IMR-90 (cell line): ENCODE measurements around the gene CACNA2D4. TPM values are rescaled to one million over a fixed set of nuclear protein-coding genes. Genes with fewer than 3 reads are reported as not detected.

Source experiments
- ATAC-seq: fragments of 200-7000 bp; cut with Tn5 transposase; 2 replicates; pipeline ENCODE4 v1.9.1; 2020; ENCODE audit warnings: low read depth, mild to moderate bottlenecking, moderate library complexity
- BruUV-seq: library from RNA; stranded (reverse); fragments of 400-500 nt; replicated peaks from 2 replicates; lab custom pipeline; 2021; lab: Mats Ljungman, UMichigan
- CTCF ChIA-PET: fragments of 300-600 bp; formaldehyde crosslinking; extraction: SDS; loops from one replicate; lab custom pipeline; 2021; ENCODE audit warnings: antibody characterized with exemption; lab: Yijun Ruan, JAX
- POLR2A ChIA-PET: fragments of 300-600 bp; sonication (Branson Sonifier 250); formaldehyde crosslinking; loops from one replicate; lab custom pipeline; 2022; ENCODE audit warnings: antibody characterized with exemption; ENCODE audit not compliant: unreplicated experiment; lab: Charles Lee
- DNase-seq: peaks from one replicate; pipeline ENCODE4 v3.0.0; 2013
- H2AFZ ChIP-seq: replicated peaks from 2 replicates; pipeline ENCODE3; 2013; ENCODE audit warnings: low read length, mild to moderate bottlenecking; ENCODE audit not compliant: poor library complexity
- H2AK5ac ChIP-seq: 2 replicates; pipeline ENCODE4 v1.6.1; 2013; ENCODE audit warnings: low read depth, low read length, inconsistent platforms
- H2AK9ac ChIP-seq: replicated peaks from 2 replicates; pipeline ENCODE3; 2013; ENCODE audit warnings: mild to moderate bottlenecking, low read depth, low read length, moderate library complexity; ENCODE audit not compliant: poor library complexity
- H2BK120ac ChIP-seq: 2 replicates; pipeline ENCODE4 v1.6.1; 2013; ENCODE audit warnings: low read depth, low read length, inconsistent platforms
- H2BK15ac ChIP-seq: 3 replicates; pipeline ENCODE4 v1.6.1; 2013; ENCODE audit warnings: low read depth, low read length, inconsistent platforms
- H2BK20ac ChIP-seq: 2 replicates; pipeline ENCODE4 v1.6.1; 2013; ENCODE audit warnings: low read depth, mild to moderate bottlenecking, inconsistent platforms, low read length, moderate library complexity
- H2BK5ac ChIP-seq: 2 replicates; pipeline ENCODE4 v1.6.1; 2013; ENCODE audit warnings: mild to moderate bottlenecking, low read depth, low read length, inconsistent platforms; ENCODE audit not compliant: poor library complexity, severe bottlenecking
- H3K14ac ChIP-seq: replicated peaks from 2 replicates; pipeline ENCODE4 v1.6.1; 2013; ENCODE audit warnings: low read depth, low read length, inconsistent platforms
- H3K18ac ChIP-seq: 2 replicates; pipeline ENCODE4 v1.6.1; 2013; ENCODE audit warnings: low read depth, low read length, control low read depth
- H3K23ac ChIP-seq: 2 replicates; pipeline ENCODE4 v1.6.1; 2013; ENCODE audit warnings: low read depth, low read length, inconsistent platforms
- H3K27ac ChIP-seq: 2 replicates; pipeline ENCODE4 v1.5.1; 2013; ENCODE audit warnings: mild to moderate bottlenecking, control low read depth, low read length; ENCODE audit not compliant: insufficient read depth
- H3K27me3 ChIP-seq: 2 replicates; pipeline ENCODE4 v1.6.1; 2013; ENCODE audit warnings: low read length; ENCODE audit not compliant: control insufficient read depth, insufficient read depth
- H3K36me3 ChIP-seq: 2 replicates; pipeline ENCODE4 v1.6.1; 2013; ENCODE audit warnings: low read length, mixed read lengths; ENCODE audit not compliant: control insufficient read depth, insufficient read depth
- H3K4ac ChIP-seq: 2 replicates; pipeline ENCODE4 v1.6.1; 2013; ENCODE audit warnings: low read depth, low read length, inconsistent platforms
- H3K4me1 ChIP-seq: 2 replicates; pipeline ENCODE4 v1.6.1; 2013; ENCODE audit warnings: low read length, mixed read lengths; ENCODE audit not compliant: control insufficient read depth, insufficient read depth
- H3K4me2 ChIP-seq: 2 replicates; pipeline ENCODE4 v1.6.1; 2013; ENCODE audit warnings: low read depth, mild to moderate bottlenecking, control low read depth, low read length, moderate library complexity
- H3K4me3 ChIP-seq: 2 replicates; pipeline ENCODE4 v1.5.1; 2013; ENCODE audit warnings: low read depth, mild to moderate bottlenecking, control low read depth, low read length, moderate library complexity; ENCODE audit not compliant: insufficient read depth
- H3K56ac ChIP-seq: 2 replicates; pipeline ENCODE4 v1.6.1; 2013; ENCODE audit warnings: low read length, inconsistent platforms; ENCODE audit not compliant: insufficient read depth; ENCODE audit errors: extremely low read depth
- H3K79me1 ChIP-seq, 2 experiments: 2 replicates each; pipeline ENCODE4 v1.6.1; 2013; ENCODE audit warnings: low read length in 2 of 2, inconsistent platforms in 1 of 2, low read depth in 1 of 2
- H3K9ac ChIP-seq: 2 replicates; pipeline ENCODE4 v1.6.1; 2013; ENCODE audit warnings: low read depth, low read length, control low read depth
- H3K9me1 ChIP-seq: 2 replicates; pipeline ENCODE4 v1.6.1; 2013; ENCODE audit warnings: low read length, inconsistent platforms; ENCODE audit not compliant: insufficient read depth
- H3K9me3 ChIP-seq: 2 replicates; pipeline ENCODE4 v1.6.1; 2013; ENCODE audit warnings: low read length; ENCODE audit not compliant: control insufficient read depth, insufficient read depth
- H4K20me1 ChIP-seq: 2 replicates; pipeline ENCODE4 v1.6.1; 2013; ENCODE audit warnings: low read length, inconsistent platforms; ENCODE audit not compliant: insufficient read depth
- H4K5ac ChIP-seq: 2 replicates; pipeline ENCODE4 v1.6.1; 2013; ENCODE audit warnings: mild to moderate bottlenecking, low read depth, low read length, control low read depth
- H4K8ac ChIP-seq, 2 experiments: 2 replicates each; pipeline ENCODE4 v1.6.1; 2013; ENCODE audit warnings: low read depth in 2 of 2, low read length in 2 of 2, control low read depth in 1 of 2, inconsistent platforms in 1 of 2
- H4K91ac ChIP-seq: 2 replicates; pipeline ENCODE4 v1.6.1; 2013; ENCODE audit warnings: low read depth, low read length, inconsistent platforms; ENCODE audit not compliant: insufficient read depth
- BHLHE40 ChIP-seq: fragments of 150-350 bp; IDR thresholded peaks from 2 replicates; pipeline ENCODE4 v1.6.1; 2016; ENCODE audit warnings: mild to moderate bottlenecking, low read depth, low read length
- CEBPB ChIP-seq: IDR thresholded peaks from 2 replicates; pipeline ENCODE4 v1.6.1; 2012; ENCODE audit warnings: low read depth, low read length, improper control_type of control experiment
- CHD1 ChIP-seq: IDR thresholded peaks from 2 replicates; pipeline ENCODE4 v1.6.1; 2012; ENCODE audit warnings: low read depth, low read length, improper control_type of control experiment
- CTCF ChIP-seq: conservative IDR thresholded peaks from 2 replicates; pipeline ENCODE4 v1.5.1; 2012; ENCODE audit warnings: mild to moderate bottlenecking, low read depth, low read length, improper control_type of control experiment
- ELK1 ChIP-seq: fragments of 150-350 bp; IDR thresholded peaks from 2 replicates; pipeline ENCODE4 v1.6.1; 2016; ENCODE audit warnings: low read depth, mild to moderate bottlenecking, low read length, moderate library complexity, borderline replicate concordance
- FOS ChIP-seq: fragments of 150-350 bp; IDR thresholded peaks from 2 replicates; pipeline ENCODE4 v1.6.1; 2016; ENCODE audit warnings: low read depth, low read length
- MAFK ChIP-seq: IDR thresholded peaks from 2 replicates; pipeline ENCODE4 v1.6.1; 2012; ENCODE audit warnings: low read depth, low read length, improper control_type of control experiment
- MAZ ChIP-seq: IDR thresholded peaks from 2 replicates; pipeline ENCODE4 v1.6.1; 2012; ENCODE audit warnings: low read depth, mild to moderate bottlenecking, low read length, improper control_type of control experiment, moderate library complexity, borderline replicate concordance
- MXI1 ChIP-seq: IDR thresholded peaks from 2 replicates; pipeline ENCODE4 v1.6.1; 2012; ENCODE audit warnings: low read depth, mild to moderate bottlenecking, low read length, moderate library complexity, borderline replicate concordance
- NFE2L2 ChIP-seq: fragments of 150-350 bp; IDR thresholded peaks from 2 replicates; pipeline ENCODE4 v1.6.1; 2016; ENCODE audit warnings: low read depth, mild to moderate bottlenecking, low read length
- POLR2A ChIP-seq: IDR thresholded peaks from 2 replicates; pipeline ENCODE4 v1.6.1; 2012; ENCODE audit warnings: mild to moderate bottlenecking, low read depth, low read length
- RAD21 ChIP-seq: IDR thresholded peaks from 2 replicates; pipeline ENCODE4 v1.6.1; 2012; ENCODE audit warnings: low read length, improper control_type of control experiment
- RCOR1 ChIP-seq: IDR thresholded peaks from 2 replicates; pipeline ENCODE4 v1.6.1; 2012; ENCODE audit warnings: mild to moderate bottlenecking, low read length, improper control_type of control experiment; ENCODE audit not compliant: insufficient replicate concordance
- RFX5 ChIP-seq: IDR thresholded peaks from 2 replicates; pipeline ENCODE4 v1.8.0; 2012; ENCODE audit warnings: low read depth, mild to moderate bottlenecking, low read length, moderate library complexity
- SMC3 ChIP-seq: fragments of 150-350 bp; IDR thresholded peaks from 2 replicates; pipeline ENCODE4 v1.6.1; 2016; ENCODE audit warnings: low read depth, mild to moderate bottlenecking, antibody characterized with exemption, low read length, moderate library complexity
- USF2 ChIP-seq: fragments of 150-350 bp; IDR thresholded peaks from 2 replicates; pipeline ENCODE4 v1.6.1; 2017; ENCODE audit warnings: mild to moderate bottlenecking, antibody characterized with exemption, low read length, low read depth
- WGBS, 2 experiments: methylation state at CpG; one replicate each; pipeline versions ENCODE4 v1.1.5 to v1.1.7; 2013; ENCODE audit warnings: missing lambda C conversion rate in 2 of 2; ENCODE audit not compliant: insufficient read length in 1 of 2; ENCODE audit errors: extremely low coverage in 2 of 2; 5-methylcytosine and 5-hydroxymethylcytosine counted together
- dilution Hi-C: fragments of 300-500 bp; cut with HindIII; formaldehyde crosslinking; loops from one replicate; pipeline ENCODE4 v1.14.3; 2018; ENCODE audit warnings: low sequenced_read_pairs; ENCODE audit not compliant: unreplicated experiment
- in situ Hi-C: fragments of 300-500 bp; cut with MboI; formaldehyde crosslinking; loops from 3 replicates; pipeline ENCODE4 v1.14.3; 2019; ENCODE audit warnings: low sequenced_read_pairs, inconsistent platforms, mixed read lengths
- intact Hi-C: fragments of 100-400 bp; cut with micrococcal nuclease; formaldehyde crosslinking; loops from 2 replicates; pipeline ENCODE4 v1.10.0; 2022
- polyA plus RNA-seq, 3 experiments: library from polyadenylated mRNA; depleted of rRNA; stranded (reverse); fragments of >200 nt; gene quantifications; 2 replicates each; pipeline ENCODE4 v1.2.3, GENCODE V29; 2012; ENCODE audit warnings: low replicate concordance in 1 of 3
- total RNA-seq: library from RNA; depleted of rRNA; stranded (reverse); fragments of >200 nt; gene quantifications from 2 replicates; pipeline ENCODE4 v1.2.3, GENCODE V29; 2012

The CACNA2D4 gene
- total and polyA plus RNA-seq, 2 of the 4 experiments (the other 2 are of a cell fraction), result 0.18 to 0.22 TPM

GRCh38 chr12:1844661-1845409 is 73.6 kb downstream of the CACNA2D4 start:
- no peak overlapping the region for H3K14ac ChIP-seq
- ATAC-seq, result no peak
- no peak overlapping the region for H3K4me2 ChIP-seq
- H3K23ac ChIP-seq, result no peak overlapping the region
- 39% methylated on average over 2 of the region's 12 CpGs; no CpG with 5 or more reads in 1 of the 2 experiments for WGBS, 2 experiments
- no peaks in the 10 kb centered on the region for H3K9me3 ChIP-seq
- H2BK120ac ChIP-seq, result no peak overlapping the region
- intact Hi-C loops (no loop called here), dilution Hi-C loops (no loop called here), in situ Hi-C loops (no loop called here)
- no peak overlapping the region for H2AK9ac ChIP-seq
- no peak overlapping the region for H2BK15ac ChIP-seq
- H2AFZ ChIP-seq, result no peak overlapping the region
- no peak for TF ChIP-seq MAZ
- no peak for TF ChIP-seq NFE2L2
- TF ChIP-seq MXI1, result no peak
- TF ChIP-seq CHD1, result no peak
- no peak for TF ChIP-seq RCOR1
- no peak for TF ChIP-seq SMC3
- no peak for TF ChIP-seq POLR2A
- TF ChIP-seq BHLHE40, result no peak
- no peak for TF ChIP-seq CTCF
- TF ChIP-seq RFX5, result no peak
- no peak for TF ChIP-seq ELK1
- TF ChIP-seq FOS, result no peak
- no peak for TF ChIP-seq RAD21
- no peak for TF ChIP-seq MAFK
- no peak for TF ChIP-seq USF2
- no peak for TF ChIP-seq CEBPB
- H3K56ac ChIP-seq, result no peak overlapping the region
- no peak overlapping the region for H3K4ac ChIP-seq
- H3K4me3 ChIP-seq, result no peak overlapping the region
- no peaks in the 10 kb centered on the region for H3K79me1 ChIP-seq
- no peaks in the 10 kb centered on the region for H3K36me3 ChIP-seq
- no peak overlapping the region for H4K5ac ChIP-seq
- peaks cover 77% of the 10 kb centered on the region for H3K27me3 ChIP-seq
- H2AK5ac ChIP-seq, result no peak overlapping the region
- ChIA-PET POLR2A (no interaction called here), CTCF (no interaction called here)
- no peaks in the 10 kb centered on the region for H3K9me1 ChIP-seq
- H3K9ac ChIP-seq, result no peak overlapping the region
- no peak for DNase-seq
- no peaks in the 10 kb centered on the region for H3K4me1 ChIP-seq
- no peak overlapping the region for H3K27ac ChIP-seq
- no peaks in the 10 kb centered on the region for H4K20me1 ChIP-seq
- H4K91ac ChIP-seq, result no peak overlapping the region
- no peak overlapping the region for H4K8ac ChIP-seq
- H3K18ac ChIP-seq, result no peak overlapping the region
- BruUV-seq, result no TSS peak
- no peak overlapping the region for H2BK5ac ChIP-seq
- no peak overlapping the region for H2BK20ac ChIP-seq
